Measurements from ENCODE around the gene MAP2K6. TPM values are rescaled to one million over a fixed set of nuclear protein-coding genes. Genes with fewer than 3 reads are reported as not detected.

Gene MAP2K6
- total and polyA plus RNA-seq, 2 of the 8 experiments (the other 6 are each of a cell fraction or from before 2014, with no cell fraction given) = 11.0 to 44.1 TPM

DNA sequence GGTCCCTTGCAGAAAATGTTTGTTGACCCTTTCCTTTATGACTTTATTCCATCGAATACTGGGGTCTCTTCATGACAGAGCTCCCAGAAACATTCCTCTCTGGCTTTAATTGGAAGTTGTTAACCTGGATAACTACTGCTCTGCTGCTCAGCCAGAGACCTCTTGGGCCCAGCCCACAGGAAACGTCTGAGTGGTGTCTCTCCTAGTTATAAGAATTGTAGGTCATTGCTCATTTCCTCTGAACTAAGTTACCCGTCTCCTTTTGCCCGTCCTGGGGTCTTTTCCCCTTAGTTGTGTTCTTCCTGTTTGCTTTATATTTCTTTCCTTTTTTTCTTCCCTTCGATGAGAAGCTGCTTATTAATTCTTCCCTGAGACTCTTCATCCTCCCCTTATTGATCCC, 9.0 kb downstream of the MAP2K6 start:
- H3K14ac ChIP-seq (ENCODE audit: insufficient read length) = no peak overlapping the region
- peaks cover 0 to 64% of the 10 kb centered on the region in 2 experiments; a peak in 2 of 4 replicates for H3K79me2 ChIP-seq (ENCODE audit: control insufficient read depth in 1 of 2, insufficient read depth in 2 of 2, low read length in 2 of 2)

More for the DNA sequence above, 9.0 kb downstream of the MAP2K6 start:
- Histone ChIP-seq H2BK120ac (replicated peaks; ENCODE audit: low read depth, low read length) (no peak overlapping the region), H4K20me1 (replicated peaks in 1 of 2; ENCODE audit: control insufficient read depth in 1 of 2, insufficient read depth in 2 of 2, low read length in 2 of 2) (peaks cover 0 to 2% of the 10 kb centered on the region in 2 experiments), H4K91ac (replicated peaks; ENCODE audit: insufficient read length, low read length) (no peak overlapping the region), H2AK5ac (ENCODE audit: low read depth, low read length) (no peak overlapping the region), H2BK5ac (ENCODE audit: low read depth, low read length) (no peak overlapping the region), H2BK20ac (ENCODE audit: low read length) (no peak overlapping the region), H3K27me3 (replicated peaks in 1 of 4; ENCODE audit: control insufficient read depth in 3 of 4, extremely low read depth in 1 of 4, insufficient read depth in 3 of 4, low read length in 3 of 4) (no peaks in the 10 kb centered on the region), H3K18ac (ENCODE audit: extremely low read depth, low read length) (no peak overlapping the region), H3K9me3 (ENCODE audit: insufficient read depth in 2 of 2, low read depth in 1 of 2, low read length in 1 of 2) (no peaks in the 10 kb centered on the region), H3K23ac (ENCODE audit: insufficient read length) (no peak overlapping the region), H3K4ac (replicated peaks; ENCODE audit: insufficient read length, low read depth, low read length) (no peak overlapping the region), H3K9ac (replicated peaks in 1 of 4; ENCODE audit: extremely low read depth in 1 of 4, low read depth in 3 of 4, low read length in 3 of 4) (no peak overlapping the region), H4K5ac (ENCODE audit: insufficient read length, low read depth, low read length) (no peak overlapping the region), H3K36me3 (ENCODE audit: control insufficient read depth in 2 of 4, insufficient read depth in 4 of 4, low read length in 3 of 4) (no peaks in the 10 kb centered on the region), H3K79me1 (ENCODE audit: low read depth, low read length) (no peaks in the 10 kb centered on the region; the same call in 1 of the 2 replicates), H3K4me1 (replicated peaks in 1 of 4; ENCODE audit: control insufficient read depth in 3 of 4, insufficient read depth in 4 of 4, low read length in 3 of 4) (peaks cover 2 to 16% (median 5%) of the 10 kb centered on the region in 4 experiments; a peak in 3 of 7 replicates), H2BK12ac (ENCODE audit: low read depth, low read length) (no peak overlapping the region), H4K8ac (ENCODE audit: extremely low read depth, insufficient read depth, low read length) (no peak overlapping the region), H3K56ac (replicated peaks; ENCODE audit: insufficient read length, low read depth, low read length) (no peak overlapping the region), H3K27ac (ENCODE audit: low read depth, low read length) (no peak overlapping the region), H3K4me2 (ENCODE audit: insufficient read depth in 1 of 2, low read depth in 2 of 2, low read length in 2 of 2) (no peak overlapping the region), H3K23me2 (ENCODE audit: low read depth, low read length) (no peaks in the 10 kb centered on the region), H3K4me3 (ENCODE audit: extremely low read depth in 1 of 4, insufficient read depth in 2 of 4, low read depth in 3 of 4, low read length in 4 of 4) (no peak overlapping the region), H2BK15ac (ENCODE audit: low read length) (no peak overlapping the region), H2AFZ (ENCODE audit: low read length) (no peak overlapping the region)
- 76% methylated on average over 5 of the region's 5 CpGs; no CpG with 5 or more reads in 1 of the 2 experiments for WGBS, 2 experiments (ENCODE audit: extremely low coverage in 1 of 2, insufficient coverage in 1 of 2, insufficient read length in 1 of 2, insufficient replicate concordance in 2 of 2, low coverage in 1 of 2, low lambda C conversion rate in 2 of 2, missing lambda C conversion rate in 1 of 2)
- ChIA-PET CTCF (ENCODE audit: partially characterized antibody) (interaction anchor here (1.0 to 1.6 kb wide), 5 partner anchors 9 to 38 kb away, joined by 3 to 7 read pairs (median 5); partner anchors contain the start of gene MAP2K6), POLR2A (ENCODE audit: partially characterized antibody) (no interaction called here)
- DNase-seq (ENCODE audit: low read depth in 1 of 2, low spot score in 2 of 2) = no peak
- TF ChIP-seq SUZ12 (IDR thresholded peaks at IDR 0.05; ENCODE audit: low read length) = no peak
- TF ChIP-seq, protein P1, sequence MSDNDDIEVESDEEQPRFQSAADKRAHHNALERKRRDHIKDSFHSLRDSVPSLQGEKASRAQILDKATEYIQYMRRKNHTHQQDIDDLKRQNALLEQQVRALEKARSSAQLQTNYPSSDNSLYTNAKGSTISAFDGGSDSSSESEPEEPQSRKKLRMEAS (IDR thresholded peaks at IDR 0.05) = no peak
- no peak for FAIRE-seq

All from H1 (cell line).